ENCODE measurements around the gene POU2F3. TPM values are rescaled to one million over a fixed set of nuclear protein-coding genes. Genes with fewer than 3 reads are reported as not detected.

Gene POU2F3
- total RNA-seq, 1 experiment from 2014 or later, result not detected

GRCh38 chr11:120284272-120284671 lies 44.3 kb downstream of the POU2F3 start:
- H3K27me3 ChIP-seq (ENCODE audit: control insufficient read depth, insufficient read depth, low read length), result peaks cover 9% of the 10 kb centered on the region
- ChIA-PET CTCF (no interaction called here), POLR2A (interaction anchor here (0.5 kb wide), 1 partner anchor 48 kb away, joined by 16 read pairs; no protein-coding TSS in a partner anchor)
- BruUV-seq (replicated peaks), result no TSS peak
- ATAC-seq, result no peak
- H3K36me3 ChIP-seq (ENCODE audit: control insufficient read depth, insufficient read depth, low read length), result no peaks in the 10 kb centered on the region
- H3K9me3 ChIP-seq (ENCODE audit: control insufficient read depth, insufficient read depth, low read depth, low read length), result no peaks in the 10 kb centered on the region
- TF ChIP-seq REST (IDR thresholded peaks at IDR 0.05; ENCODE audit: insufficient read depth in 1 of 2, low read depth in 2 of 2, low read length in 1 of 2), result no peak
- DNase-seq (ENCODE audit: low read depth, low spot score), result no peak
- no peak overlapping the region for H3K4me3 ChIP-seq (ENCODE audit: low read depth in 2 of 2, low read length in 2 of 2)
- intact Hi-C loops (cut with micrococcal nuclease; ENCODE audit: unreplicated experiment) (no loop called here), in situ Hi-C loops (cut with HindIII; ENCODE audit: low pct_unique_long_range_greater_than_20kb, low sequenced_read_pairs) (no loop called here)
- H3K4me1 ChIP-seq (ENCODE audit: control insufficient read depth, insufficient read depth, low read length), result 0 out of 2 replicates have a peak, but pooled peaks cover 4% of the 10 kb centered on the region
- H3K27ac ChIP-seq (ENCODE audit: low read length), result no peak overlapping the region

GRCh38 chr11:120285256-120285655 lies 45.3 kb downstream of the POU2F3 start:
- intact Hi-C loops (cut with micrococcal nuclease; ENCODE audit: unreplicated experiment) (no loop called here), in situ Hi-C loops (cut with HindIII; ENCODE audit: low pct_unique_long_range_greater_than_20kb, low sequenced_read_pairs) (no loop called here)
- ATAC-seq (no peak), DNase-seq (ENCODE audit: low read depth, low spot score) (no peak)
- H3K4me3 ChIP-seq (ENCODE audit: low read depth in 2 of 2, low read length in 2 of 2), result no peak overlapping the region
- no peaks in the 10 kb centered on the region for H3K36me3 ChIP-seq (ENCODE audit: control insufficient read depth, insufficient read depth, low read length)
- CTCF ChIA-PET, result no interaction called here
- 0 out of 2 replicates have a peak, but pooled peaks cover 4% of the 10 kb centered on the region for H3K4me1 ChIP-seq (ENCODE audit: control insufficient read depth, insufficient read depth, low read length)
- H3K27me3 ChIP-seq (ENCODE audit: control insufficient read depth, insufficient read depth, low read length), result peaks cover 13% of the 10 kb centered on the region
- POLR2A ChIA-PET, result no interaction called here
- H3K9me3 ChIP-seq (ENCODE audit: control insufficient read depth, insufficient read depth, low read depth, low read length), result no peaks in the 10 kb centered on the region
- no peak overlapping the region for H3K27ac ChIP-seq (ENCODE audit: low read length)
- no TSS peak for BruUV-seq (replicated peaks)
- TF ChIP-seq POLR2AphosphoS5 (IDR thresholded peaks at IDR 0.05; ENCODE audit: low read depth, low read length) (no peak), TCF7L2 (IDR thresholded peaks at IDR 0.05; ENCODE audit: low read depth, low read length) (no peak), REST (IDR thresholded peaks at IDR 0.05; ENCODE audit: insufficient read depth in 1 of 2, low read depth in 2 of 2, low read length in 1 of 2) (no peak), CTCF (IDR thresholded peaks at IDR 0.05) (no peak), SIN3A (IDR thresholded peaks at IDR 0.05; ENCODE audit: borderline replicate concordance, insufficient read depth, low read depth, low read length) (no peak)
